Activated CD4-positive, alpha-beta T cell treated with anti-CD3 and anti-CD28 coated beads for 48 hours (primary cell): ENCODE results near the gene DIPK1B.

ENCODE experiments used
- DNase-seq: peaks from one replicate; pipeline ENCODE4 v3.0.0-alpha.2; 2020

Gene DIPK1B

DNA sequence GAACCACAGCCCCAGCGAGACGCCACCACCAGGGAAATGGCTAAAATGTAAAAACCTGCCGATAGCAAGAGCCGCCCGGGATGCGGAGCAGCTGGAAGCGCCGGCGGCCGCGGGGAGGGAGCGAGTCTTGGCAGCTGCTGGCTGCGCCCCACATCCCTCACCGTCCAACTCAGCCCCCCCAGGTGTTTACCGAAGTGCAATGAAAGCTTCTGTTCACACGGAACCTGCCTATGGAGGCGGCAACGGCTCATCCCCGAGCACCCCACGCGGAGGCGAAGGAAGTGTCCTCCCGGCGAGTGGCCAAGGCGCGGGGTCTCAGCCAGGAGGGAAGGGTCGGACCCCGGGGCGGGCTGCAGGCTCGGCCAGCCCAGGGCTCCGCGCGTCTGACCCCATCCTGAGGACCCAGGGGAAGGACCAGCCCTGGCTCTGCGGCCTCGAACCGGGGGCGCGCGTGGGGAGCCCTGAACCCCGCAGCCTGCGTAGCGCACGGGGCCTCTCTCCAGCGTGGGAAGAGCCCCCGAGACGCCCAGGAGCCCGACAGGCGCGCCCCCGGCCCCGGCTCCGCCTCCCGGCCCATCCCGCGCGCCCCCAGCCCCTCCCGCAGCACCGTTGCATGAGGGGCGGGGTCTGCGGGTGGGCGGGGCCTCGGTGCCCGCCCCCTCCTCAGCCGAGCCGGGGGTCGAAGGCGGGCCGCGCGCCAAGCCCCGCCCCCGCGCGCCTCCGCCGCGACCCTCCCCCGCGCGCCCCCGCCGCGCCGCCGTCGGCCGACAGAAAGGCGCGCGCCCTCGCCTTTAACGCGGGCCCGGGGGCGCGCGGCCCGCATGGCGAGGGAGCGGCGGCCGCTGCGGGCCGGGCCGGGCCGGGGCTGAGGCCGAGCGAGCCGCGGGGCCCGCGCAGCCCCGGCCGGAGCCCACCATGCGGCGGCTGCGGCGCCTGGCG, at the start of gene DIPK1B:
DIPK1B (plus strand) TSS at position 822 of the 939 bp plus-strand sequence; CDS start at position 916, 94 bp downstream.
- DNase-seq = no peak

DNA sequence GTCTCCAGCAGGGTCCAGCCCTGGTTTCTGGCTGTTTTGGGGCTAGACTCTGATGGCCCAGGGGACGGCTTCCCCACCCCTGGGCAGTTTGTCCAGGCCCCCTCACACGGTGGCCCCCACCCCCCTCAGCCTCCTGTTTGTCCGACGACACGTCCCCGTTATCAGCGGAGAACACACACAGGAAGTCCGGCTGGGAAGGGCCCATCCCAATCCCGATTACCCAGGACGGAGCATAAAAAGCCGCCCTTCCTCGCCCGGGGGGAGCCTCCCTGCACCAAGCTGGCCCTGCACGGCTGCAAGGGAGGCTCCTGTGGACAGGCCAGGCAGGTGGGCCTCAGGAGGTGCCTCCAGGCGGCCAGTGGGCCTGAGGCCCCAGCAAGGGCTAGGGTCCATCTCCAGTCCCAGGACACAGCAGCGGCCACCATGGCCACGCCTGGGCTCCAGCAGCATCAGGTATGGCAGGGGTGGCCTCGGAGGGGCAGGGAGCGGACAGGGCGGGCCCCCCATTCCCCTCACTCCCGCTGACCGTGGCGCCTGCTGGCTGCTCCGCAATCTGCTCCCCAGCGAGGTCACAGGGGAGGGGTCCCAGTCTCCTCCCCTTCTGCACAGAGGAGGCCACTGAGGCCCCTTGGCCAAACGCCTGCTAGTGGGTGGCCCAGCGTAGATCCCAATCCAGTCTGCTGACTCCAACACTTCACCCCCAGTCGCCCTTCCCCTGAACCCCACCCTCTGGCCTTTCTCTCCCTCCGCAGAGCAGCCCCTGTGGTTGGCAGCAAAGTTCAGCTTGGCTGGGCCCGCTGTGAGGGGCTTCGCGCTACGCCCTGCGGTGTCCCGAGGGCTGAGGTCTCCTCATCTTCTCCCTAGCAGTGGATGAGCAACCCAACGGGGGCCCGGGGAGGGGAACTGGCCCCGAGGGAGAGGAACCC, 49.5 kb upstream of the DIPK1B start, which contains the start of gene EGFL7:
EGFL7 (plus strand) TSS at position 261 of the 926 bp plus-strand sequence. CDS start 5,367 bp downstream, outside the sequence.
- no peak for DNase-seq

DNA sequence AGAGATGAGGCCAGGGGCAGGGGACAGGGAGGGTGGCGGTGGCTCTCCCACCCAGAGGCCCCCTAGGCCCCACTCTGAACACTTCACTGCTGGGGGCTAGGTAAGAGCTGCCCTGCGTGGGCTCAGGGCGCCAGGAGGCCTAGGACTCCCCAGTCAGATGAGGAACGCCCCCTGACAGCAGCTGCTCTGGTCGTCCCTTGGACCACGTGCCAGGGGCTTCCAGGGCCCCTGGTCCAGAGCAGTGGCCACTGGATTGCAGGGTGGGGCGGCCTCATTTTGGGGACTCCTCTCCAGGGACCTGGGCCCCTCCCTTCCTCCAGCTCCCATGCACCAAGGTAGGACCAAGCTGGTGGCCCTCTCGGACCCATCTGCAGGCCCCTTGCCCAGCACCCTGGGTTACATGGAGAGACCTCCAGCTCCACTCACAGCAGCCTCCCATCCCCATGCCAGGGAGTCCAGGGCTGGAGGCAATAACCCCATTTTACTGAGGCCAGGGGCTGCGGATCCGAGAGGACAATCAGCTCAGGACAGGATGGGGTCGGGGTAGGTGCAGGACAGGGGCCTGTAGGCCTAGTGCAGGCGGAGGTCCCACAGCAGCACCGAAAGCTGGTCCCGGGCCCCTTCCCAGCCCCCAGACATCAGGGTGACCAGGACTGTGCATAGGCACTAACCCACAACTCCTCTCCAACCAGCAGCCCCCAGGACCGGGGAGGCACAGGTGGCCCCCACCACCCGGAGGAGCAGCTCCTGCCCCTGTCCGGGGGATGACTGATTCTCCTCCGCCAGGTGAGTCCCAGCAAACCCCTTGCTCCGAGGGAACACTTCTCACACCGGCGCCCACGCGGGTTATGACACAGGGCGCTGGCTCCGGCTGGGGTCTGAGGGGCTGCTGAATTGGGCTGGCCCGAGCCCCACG, 48.1 kb upstream of the DIPK1B start:
- DNase-seq = no peak

DNA sequence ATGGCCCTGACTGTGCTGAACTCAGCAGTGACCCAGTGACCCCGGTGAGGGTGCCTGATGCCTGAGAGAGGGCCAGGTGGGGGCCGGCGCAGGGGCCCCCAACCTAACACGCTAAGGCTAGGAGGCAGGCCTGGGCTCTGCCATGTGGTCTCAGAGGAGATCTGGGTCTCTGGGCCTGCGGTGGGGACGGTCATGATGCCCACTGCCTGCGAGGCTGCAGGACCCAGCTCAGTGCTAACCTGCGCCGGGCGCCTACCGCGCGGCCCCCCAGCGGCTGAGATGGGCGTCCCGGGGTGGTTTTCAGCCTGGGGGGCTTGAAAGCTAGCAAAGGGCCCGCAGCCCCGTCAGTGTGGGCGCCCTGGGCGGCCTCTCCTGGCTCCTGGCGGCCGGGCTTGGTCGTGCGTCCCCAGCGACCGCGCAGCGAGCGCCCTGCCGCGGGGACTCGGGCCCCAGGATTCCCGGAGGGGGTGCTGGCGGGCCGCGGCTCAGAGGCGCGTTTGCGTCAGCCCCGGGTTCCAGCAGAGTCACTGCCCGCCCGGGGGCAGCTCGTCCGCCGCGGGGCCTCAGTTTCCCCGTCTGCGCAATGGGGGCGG, 47.2 kb upstream of the DIPK1B start:
- DNase-seq = peak; percentile 39

DNA sequence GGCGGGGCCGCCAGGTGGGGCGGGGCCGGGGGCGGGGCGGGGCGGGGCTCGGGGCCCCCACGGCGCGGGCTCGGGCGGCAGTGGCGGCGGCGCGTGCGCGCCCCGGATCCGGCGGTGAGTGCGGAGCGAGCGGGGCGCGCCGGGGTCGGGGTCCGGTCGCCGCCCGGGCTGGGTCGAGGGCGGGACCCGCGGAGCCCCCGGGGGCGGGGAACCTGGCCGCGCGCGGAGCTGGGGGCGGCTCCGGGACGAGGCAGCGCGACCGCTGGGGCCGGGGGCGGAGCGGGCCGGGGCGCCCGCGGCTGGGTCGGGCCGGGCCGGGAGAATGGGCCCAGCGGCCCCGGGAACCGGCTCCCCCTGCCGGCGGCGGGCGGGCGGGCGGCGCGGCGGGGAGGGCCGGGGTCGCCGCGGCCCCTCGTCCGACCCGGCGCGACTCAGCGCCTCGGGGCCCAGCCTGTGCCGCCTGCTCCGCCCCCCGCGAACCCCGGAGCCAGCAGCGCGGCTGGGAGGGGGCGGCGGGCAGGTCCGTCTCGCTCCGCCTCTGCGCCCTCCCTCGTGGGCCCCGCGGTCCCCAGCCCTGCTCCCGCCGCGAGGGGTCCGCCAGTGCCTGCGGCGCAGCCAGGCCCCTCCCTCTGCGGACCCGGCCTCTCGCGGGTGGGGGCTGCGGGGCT, 46.5 kb upstream of the DIPK1B start:
- DNase-seq = no peak

DNA sequence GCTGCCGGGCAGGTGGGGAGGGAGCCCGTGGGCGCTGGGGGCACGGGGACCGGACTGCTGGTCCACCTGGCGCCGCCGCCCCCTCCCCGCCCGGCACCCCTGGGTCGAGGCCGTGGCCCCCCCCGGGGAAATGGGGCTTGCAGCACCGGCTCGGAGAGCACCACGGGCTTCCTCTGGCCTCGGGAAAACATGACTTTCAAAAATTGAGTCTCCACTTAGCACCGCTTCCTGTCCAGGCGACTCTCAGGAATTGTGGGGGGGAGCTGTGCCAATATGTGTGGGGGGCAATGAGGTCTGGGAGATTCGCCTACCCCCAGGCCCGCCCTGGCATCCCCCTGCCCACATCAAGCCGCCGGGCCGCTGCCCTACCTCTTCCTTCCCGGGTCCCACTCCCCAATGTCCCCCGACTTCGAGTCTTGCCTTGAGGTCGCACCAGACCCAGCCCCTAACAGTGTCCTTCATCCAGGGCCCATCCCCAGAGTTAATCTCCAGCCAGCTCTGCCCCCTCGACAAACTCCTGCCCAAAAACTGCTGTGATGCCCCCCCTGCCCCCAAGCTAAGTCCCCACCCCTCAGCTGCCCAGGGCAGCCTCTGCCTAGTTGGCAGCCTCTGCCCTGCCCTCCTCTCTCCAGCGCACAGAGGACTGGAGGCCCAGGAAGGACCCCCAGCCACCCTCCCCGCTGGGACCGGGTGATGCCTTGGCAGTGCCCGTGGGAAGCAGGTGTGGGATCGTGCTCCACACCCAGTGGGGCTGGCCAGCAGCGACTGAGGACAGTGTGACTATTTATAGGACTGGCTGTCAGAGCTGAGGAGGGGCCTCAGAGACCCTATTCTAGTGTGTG, 45.8 kb upstream of the DIPK1B start:
- DNase-seq = no peak

DNA sequence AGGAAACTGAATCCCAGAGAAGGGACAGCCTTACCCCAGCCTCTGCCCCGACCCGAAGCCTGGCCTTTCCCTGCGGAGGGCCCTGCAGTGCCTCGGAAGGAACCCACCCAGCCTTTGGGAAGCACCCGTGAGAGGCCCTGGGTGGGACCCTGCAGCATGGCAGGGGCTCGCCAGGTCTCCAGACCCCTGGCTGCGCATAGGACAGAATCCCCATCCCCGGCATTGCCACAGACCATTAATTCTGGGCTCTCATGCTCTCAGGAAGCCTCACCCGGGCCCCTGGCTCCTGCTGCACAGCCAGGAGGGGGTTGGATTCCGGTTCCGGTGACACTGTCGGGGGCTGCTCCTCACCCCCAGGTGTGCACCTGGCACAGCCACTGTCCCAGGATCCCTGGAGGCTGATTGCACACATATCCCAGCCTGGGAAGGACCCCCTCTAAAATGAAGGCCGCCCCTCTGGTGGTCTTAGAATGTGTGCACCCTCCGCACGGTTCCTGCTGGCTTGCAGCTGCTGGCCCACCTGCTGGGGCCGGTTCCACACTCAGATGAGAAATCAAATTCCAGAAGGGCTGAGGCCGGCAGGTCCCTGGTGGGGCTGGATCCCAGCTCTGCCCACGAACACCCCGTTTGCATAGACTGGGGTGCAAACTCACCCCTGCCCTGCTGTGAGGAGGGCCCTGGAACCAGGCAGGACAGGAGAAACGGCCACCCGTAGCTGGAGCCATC, 45.0 kb upstream of the DIPK1B start:
- DNase-seq = no peak

DNA sequence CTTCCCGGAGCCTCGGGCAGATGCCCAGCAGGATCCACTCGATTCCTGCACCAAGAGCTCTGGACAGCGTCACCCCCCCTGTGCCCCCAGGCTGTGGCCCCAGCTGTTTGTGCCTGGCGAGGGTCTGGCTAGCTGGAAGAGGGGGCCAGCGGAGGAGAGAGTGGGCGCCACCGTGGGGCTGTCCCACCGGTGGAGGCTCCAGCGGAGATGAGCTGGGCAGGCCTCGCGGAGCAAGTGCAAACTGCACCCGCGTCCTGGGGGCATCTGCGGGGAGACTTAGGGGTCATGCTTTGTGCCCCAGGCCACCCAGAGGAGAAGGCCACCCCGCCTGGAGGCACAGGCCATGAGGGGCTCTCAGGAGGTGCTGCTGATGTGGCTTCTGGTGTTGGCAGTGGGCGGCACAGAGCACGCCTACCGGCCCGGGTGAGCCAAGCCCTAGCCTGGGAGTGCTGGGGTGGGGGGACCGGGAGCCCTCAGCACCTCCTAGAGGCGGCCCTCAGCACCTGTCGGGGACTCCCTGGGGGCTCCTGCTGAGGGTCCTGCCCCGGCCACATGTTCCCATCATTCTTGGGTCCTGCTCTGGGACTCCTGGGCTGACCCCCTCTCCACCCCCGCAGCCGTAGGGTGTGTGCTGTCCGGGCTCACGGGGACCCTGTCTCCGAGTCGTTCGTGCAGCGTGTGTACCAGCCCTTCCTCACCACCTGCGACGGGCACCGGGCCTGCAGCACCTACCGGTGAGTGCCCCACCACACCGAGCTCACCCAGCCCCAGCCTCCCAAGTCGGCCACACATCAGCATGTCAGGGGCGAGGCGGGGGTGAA, 44.2 kb upstream of the DIPK1B start:
- no peak for DNase-seq

DNA sequence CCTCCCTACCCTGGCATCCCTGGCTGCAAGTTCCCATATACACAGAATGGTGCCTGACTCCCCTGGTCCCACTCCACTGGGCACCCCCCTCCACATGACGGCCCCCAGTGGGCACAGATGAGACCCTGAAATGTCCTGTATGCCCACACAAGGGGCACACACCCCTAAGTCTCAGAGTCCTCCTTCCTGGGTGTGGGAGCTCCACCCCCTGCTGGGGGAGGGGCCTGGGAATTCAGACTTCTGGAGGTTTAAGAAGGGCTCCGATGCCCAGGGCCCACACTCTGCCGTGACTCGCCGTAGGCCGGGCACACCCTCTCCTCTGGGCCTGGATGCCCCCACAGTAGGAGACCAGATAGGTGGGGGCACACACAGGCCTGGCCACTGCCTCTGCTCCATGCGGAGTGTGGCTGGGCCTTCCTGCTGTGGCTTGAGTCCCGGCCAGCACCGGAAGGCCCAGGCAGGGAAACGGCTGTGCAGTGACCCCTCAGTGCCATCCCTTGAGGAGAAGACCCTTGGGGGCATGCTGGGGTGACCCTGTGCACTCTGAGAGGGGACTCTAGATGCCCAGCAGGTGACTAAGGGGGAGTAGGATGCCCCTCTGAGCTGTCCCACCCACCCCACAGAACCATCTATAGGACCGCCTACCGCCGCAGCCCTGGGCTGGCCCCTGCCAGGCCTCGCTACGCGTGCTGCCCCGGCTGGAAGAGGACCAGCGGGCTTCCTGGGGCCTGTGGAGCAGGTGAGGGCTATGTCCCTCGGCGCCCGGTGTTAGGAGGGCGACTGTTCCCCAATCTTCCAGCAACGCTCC, 43.2 kb upstream of the DIPK1B start:
- DNase-seq = no peak

DNA sequence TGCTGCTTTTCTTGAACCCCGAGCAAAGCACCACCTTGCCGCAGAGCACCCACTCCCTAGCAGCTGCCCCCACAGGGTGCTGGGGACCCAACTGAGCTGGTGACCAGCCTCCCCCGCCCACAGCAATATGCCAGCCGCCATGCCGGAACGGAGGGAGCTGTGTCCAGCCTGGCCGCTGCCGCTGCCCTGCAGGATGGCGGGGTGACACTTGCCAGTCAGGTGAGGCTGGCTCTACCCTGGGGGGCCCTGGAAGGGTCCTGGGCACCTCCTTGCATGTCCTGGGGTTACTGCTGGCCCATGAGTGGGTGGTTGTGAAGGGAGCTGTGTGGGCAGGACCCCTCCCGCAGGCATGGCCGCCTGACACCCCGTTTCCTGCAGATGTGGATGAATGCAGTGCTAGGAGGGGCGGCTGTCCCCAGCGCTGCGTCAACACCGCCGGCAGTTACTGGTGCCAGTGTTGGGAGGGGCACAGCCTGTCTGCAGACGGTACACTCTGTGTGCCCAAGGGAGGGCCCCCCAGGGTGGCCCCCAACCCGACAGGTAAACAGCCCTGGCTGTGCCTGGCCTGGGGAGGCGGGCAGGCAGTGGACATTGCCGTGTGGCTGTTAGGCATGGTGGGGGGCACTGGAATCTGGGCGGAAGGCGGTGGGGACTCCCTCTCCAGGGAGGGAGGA, 42.4 kb upstream of the DIPK1B start:
- no peak for DNase-seq

DNA sequence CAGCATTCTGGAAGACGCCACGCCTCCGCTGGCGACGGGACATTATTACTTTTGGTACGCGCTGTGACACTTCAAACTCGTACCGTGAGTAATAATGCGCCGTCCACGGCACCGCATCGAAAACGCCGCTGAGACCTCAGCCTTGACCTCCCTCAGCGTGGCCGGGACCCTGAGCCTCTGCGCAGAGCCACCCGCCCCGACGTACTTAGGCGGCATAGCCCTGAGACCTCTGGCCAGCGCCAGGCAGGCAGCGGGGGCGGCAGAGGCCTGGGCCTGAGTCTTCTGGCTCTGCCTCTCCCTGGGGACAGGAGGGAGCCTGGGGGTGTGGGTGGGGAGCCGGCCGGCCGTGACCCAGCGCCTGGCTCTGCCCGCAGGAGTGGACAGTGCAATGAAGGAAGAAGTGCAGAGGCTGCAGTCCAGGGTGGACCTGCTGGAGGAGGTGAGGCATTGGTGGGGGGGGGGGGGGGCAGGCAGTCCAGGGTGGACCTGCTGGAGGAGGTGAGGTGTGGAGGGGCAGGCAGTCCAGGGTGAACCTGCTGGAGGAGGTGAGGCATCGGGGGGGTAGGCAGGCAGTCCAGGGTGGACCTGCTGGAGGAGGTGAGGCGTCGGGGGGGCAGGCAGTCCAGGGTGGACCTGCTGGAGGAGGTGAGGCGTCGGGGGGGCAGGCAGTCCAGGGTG, 41.7 kb upstream of the DIPK1B start:
- no peak for DNase-seq

DNA sequence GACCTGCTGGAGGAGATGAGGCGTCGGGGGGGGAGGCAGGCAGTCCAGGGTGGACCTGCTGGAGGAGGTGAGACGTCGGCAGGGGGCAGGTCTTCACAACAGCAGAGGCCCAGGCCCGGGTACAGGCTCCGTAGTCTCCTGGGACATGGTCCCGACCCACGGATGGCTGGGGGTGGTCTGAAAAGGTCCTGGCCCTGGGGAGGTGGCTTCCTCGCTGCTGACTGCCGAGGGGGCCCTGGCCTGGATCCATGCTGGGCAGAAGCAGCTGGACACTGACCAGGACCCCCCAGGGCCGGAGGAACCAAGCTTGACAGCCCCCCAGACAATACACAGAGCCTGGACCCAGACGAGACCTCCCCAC, 41.1 kb upstream of the DIPK1B start:
- no peak for DNase-seq

DNA sequence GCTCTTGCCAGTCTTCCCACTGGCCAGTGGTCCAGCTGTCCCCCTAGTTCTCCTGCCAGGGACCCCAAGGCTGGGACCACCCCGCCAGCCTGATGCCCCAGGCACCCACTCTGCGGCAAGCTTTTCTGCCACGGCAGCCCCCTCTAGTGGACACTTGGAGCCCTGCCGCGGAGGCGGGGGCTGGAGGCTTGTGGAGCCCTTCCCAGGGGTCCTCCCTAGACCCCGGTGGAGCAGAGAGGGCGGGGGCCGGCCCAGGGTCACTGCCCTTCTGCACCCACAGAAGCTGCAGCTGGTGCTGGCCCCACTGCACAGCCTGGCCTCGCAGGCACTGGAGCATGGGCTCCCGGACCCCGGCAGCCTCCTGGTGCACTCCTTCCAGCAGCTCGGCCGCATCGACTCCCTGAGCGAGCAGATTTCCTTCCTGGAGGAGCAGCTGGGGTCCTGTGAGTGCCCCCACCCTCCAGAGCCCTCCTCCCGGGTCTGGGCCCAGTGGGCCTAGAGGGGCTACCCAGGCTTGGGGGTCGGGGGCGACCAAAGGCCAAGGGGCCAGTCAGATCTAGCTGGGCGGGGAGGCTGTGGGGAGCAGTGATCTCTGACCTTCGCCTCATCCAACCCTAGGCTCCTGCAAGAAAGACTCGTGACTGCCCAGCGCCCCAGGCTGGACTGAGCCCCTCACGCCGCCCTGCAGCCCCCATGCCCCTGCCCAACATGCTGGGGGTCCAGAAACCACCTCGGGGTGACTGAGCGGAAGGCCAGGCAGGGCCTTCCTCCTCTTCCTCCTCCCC, 40.5 kb upstream of the DIPK1B start:
- peak; percentile 62 for DNase-seq

DNA sequence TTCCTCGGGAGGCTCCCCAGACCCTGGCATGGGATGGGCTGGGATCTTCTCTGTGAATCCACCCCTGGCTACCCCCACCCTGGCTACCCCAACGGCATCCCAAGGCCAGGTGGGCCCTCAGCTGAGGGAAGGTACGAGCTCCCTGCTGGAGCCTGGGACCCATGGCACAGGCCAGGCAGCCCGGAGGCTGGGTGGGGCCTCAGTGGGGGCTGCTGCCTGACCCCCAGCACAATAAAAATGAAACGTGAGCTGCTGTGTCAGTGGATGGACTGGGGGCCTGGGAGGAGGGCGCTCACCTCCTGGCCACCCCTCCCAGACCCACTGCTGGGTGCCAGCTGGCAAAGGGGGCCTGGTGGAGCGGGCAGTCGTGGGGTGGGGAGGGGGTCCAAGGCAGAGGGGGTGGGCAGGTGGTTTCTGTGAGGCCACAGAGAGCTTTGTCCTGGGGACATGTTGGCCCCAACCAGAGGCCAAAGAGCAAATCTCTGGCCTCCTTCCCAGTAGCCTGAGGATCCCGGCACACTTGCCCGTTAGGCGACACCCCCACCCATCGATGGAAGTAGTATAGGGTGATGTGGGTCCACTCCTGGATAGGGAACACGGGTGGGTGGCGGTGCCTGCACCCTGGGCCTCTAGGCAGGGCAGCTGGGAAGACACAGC, 39.8 kb upstream of the DIPK1B start:
- no peak for DNase-seq
